ENCODE measurements around the gene SLC10A1. TPM values are rescaled to one million over a fixed set of nuclear protein-coding genes. Genes with fewer than 3 reads are reported as not detected.

SLC10A1 gene
- total RNA-seq, 1 experiment from 2014 or later = not detected

DNA sequence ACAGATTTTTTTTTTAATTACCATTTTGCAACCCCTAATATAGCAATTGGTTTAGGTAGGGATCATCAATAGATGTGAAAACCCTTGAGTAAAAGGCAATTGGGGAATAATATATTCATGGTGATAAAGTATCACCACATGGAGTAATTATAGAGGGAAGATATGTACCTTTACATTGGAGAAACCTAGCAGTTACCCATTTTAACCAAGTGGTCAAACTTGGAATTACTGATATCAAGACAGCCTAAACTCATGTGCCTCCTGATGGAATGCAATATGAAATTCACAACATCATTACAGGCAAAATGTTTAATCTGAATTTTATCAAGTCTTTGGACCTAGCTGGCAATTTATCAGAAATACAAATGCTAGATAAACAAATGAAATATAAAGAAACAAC, 6.7 kb upstream of the SLC10A1 start:
- no peak for TF ChIP-seq EZH2 (IDR thresholded peaks at IDR 0.05; ENCODE audit: low read length, unreplicated experiment)
- TF ChIP-seq, protein P1, sequence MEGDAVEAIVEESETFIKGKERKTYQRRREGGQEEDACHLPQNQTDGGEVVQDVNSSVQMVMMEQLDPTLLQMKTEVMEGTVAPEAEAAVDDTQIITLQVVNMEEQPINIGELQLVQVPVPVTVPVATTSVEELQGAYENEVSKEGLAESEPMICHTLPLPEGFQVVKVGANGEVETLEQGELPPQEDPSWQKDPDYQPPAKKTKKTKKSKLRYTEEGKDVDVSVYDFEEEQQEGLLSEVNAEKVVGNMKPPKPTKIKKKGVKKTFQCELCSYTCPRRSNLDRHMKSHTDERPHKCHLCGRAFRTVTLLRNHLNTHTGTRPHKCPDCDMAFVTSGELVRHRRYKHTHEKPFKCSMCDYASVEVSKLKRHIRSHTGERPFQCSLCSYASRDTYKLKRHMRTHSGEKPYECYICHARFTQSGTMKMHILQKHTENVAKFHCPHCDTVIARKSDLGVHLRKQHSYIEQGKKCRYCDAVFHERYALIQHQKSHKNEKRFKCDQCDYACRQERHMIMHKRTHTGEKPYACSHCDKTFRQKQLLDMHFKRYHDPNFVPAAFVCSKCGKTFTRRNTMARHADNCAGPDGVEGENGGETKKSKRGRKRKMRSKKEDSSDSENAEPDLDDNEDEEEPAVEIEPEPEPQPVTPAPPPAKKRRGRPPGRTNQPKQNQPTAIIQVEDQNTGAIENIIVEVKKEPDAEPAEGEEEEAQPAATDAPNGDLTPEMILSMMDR (conservative IDR thresholded peaks at IDR 0.05; ENCODE audit: low read depth, low read length) = peak; percentile 60
- TF ChIP-seq EZH2phosphoT487 (IDR thresholded peaks at IDR 0.05; ENCODE audit: borderline replicate concordance, low read length) = no peak
- CTCF ChIA-PET = no interaction called here
- Histone ChIP-seq H3K27ac (ENCODE audit: low read length) (no peak overlapping the region), H3K27me3 (ENCODE audit: low read length) (peaks cover 26% of the 10 kb centered on the region), H3F3A (ENCODE audit: low read length, unreplicated experiment) (no peaks in the 10 kb centered on the region), H3K79me2 (ENCODE audit: low read length) (no peaks in the 10 kb centered on the region), H3K4me3 (ENCODE audit: low read length) (no peak overlapping the region), H3K4me2 (ENCODE audit: low read length) (no peak overlapping the region), H2AFZ (ENCODE audit: low read length) (no peak overlapping the region), H3K9ac (ENCODE audit: low read length) (no peak overlapping the region), H3K9me2 (replicated peaks; ENCODE audit: low read length) (no peaks in the 10 kb centered on the region), H3K9me3 (ENCODE audit: low read length) (no peaks in the 10 kb centered on the region), H4K20me1 (ENCODE audit: low read length) (no peaks in the 10 kb centered on the region), H3K4me1 (ENCODE audit: insufficient read depth, low read length) (no peaks in the 10 kb centered on the region), H3K36me3 (ENCODE audit: low read depth, low read length) (no peaks in the 10 kb centered on the region)
- intact Hi-C loops (cut with micrococcal nuclease) = loop anchor here (1.0 kb wide), 1 partner anchor 72 kb away; no protein-coding TSS in a partner anchor
- POLR2A ChIA-PET (ENCODE audit: unreplicated experiment) = no interaction called here
- peak; percentile 91 for ATAC-seq
- DNase-seq = peak; percentile 48
- BruUV-seq (replicated peaks) = no TSS peak

DNA sequence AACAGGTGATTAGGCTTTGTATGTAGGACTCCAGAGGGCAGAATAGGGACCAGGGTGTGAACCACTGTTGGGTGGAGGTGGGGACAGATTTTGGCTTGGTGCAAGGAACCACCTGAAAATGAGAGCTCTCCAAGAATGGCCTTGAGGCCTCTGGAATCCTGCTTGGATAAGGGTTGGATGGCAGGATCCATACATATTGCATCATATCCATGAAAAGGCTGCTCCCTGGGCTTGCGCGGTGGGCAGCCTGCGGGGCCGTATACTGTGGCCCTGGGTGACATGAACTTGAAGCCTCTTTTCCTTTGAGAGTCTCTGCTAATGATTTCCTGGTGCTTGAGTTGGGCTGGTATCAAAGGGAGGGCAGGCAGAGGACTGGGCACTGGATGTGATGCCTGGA, 1.3 kb upstream of the SLC10A1 start:
- no peaks in the 10 kb centered on the region for H3K9me3 ChIP-seq (ENCODE audit: low read length)

More for the DNA sequence above, 1.3 kb upstream of the SLC10A1 start:
- ChIA-PET POLR2A (ENCODE audit: unreplicated experiment) (no interaction called here), CTCF (no interaction called here)
- Histone ChIP-seq H3K27me3 (ENCODE audit: low read length) (peaks cover 18% of the 10 kb centered on the region), H4K20me1 (ENCODE audit: low read length) (no peaks in the 10 kb centered on the region), H3K9me2 (replicated peaks; ENCODE audit: low read length) (no peaks in the 10 kb centered on the region), H3K79me2 (ENCODE audit: low read length) (no peaks in the 10 kb centered on the region), H3F3A (ENCODE audit: low read length, unreplicated experiment) (no peaks in the 10 kb centered on the region), H3K4me3 (ENCODE audit: low read length) (no peak overlapping the region), H3K9ac (ENCODE audit: low read length) (no peak overlapping the region), H3K4me2 (ENCODE audit: low read length) (no peak overlapping the region), H3K36me3 (ENCODE audit: low read depth, low read length) (no peaks in the 10 kb centered on the region), H3K27ac (ENCODE audit: low read length) (no peak overlapping the region), H3K4me1 (ENCODE audit: insufficient read depth, low read length) (no peaks in the 10 kb centered on the region), H2AFZ (ENCODE audit: low read length) (no peak overlapping the region)
- TF ChIP-seq, protein P1 (conservative IDR thresholded peaks at IDR 0.05; ENCODE audit: low read depth, low read length) = no peak
- TF ChIP-seq EZH2phosphoT487 (IDR thresholded peaks at IDR 0.05; ENCODE audit: borderline replicate concordance, low read length) (no peak), EZH2 (IDR thresholded peaks at IDR 0.05; ENCODE audit: low read length, unreplicated experiment) (no peak)
- intact Hi-C loops (cut with micrococcal nuclease) = no loop called here
- BruUV-seq (replicated peaks) = no TSS peak
- ATAC-seq (no peak), DNase-seq (no peak)
